HL-60 (cell line): ENCODE measurements around the gene ENPP3.

Experiments
- DNase-seq, 2 experiments: peaks; one replicate each; pipeline ENCODE4 v3.0.0-alpha.2; 2010 to 2020; ENCODE audit warnings: low read depth in 1 of 2, low spot score in 1 of 2
- H3K27ac ChIP-seq: fragments of 250-450 bp; sonication (Bioruptor Pico); replicated peaks from 2 replicates; pipeline ENCODE4 v1.5.1; 2020; ENCODE audit warnings: mild to moderate bottlenecking, moderate library complexity
- H3K27me3 ChIP-seq: fragments of 250-450 bp; sonication (Bioruptor Pico); 2 replicates; pipeline ENCODE4 v1.5.1; 2021; ENCODE audit warnings: mild to moderate bottlenecking, moderate library complexity; ENCODE audit not compliant: insufficient read depth, poor library complexity, severe bottlenecking
- H3K4me3 ChIP-seq: replicated peaks from 2 replicates; pipeline ENCODE4 v1.5.1; 2011; ENCODE audit warnings: mild to moderate bottlenecking, control low read depth, low read length; ENCODE audit not compliant: insufficient read depth
- GABPA ChIP-seq: IDR thresholded peaks from 2 replicates; pipeline ENCODE4 v1.6.1; 2012; ENCODE audit warnings: low read depth
- POLR2AphosphoS5 ChIP-seq: IDR thresholded peaks from 2 replicates; pipeline ENCODE4 v1.6.1; 2012; ENCODE audit warnings: low read depth
- SPI1 ChIP-seq: IDR thresholded peaks from 2 replicates; pipeline ENCODE4 v1.6.1; 2012; ENCODE audit warnings: low read depth, mild to moderate bottlenecking, borderline replicate concordance
- TF ChIP-seq, protein P1 (sequence below): IDR thresholded peaks from 2 replicates; pipeline ENCODE4 v1.6.1; 2012; ENCODE audit warnings: low read depth; ENCODE audit not compliant: insufficient replicate concordance
- TF ChIP-seq, protein P2 (sequence below): IDR thresholded peaks from one replicate; pipeline ENCODE4 v1.5.1; 2011; ENCODE audit warnings: low read length, control low read depth, inconsistent platforms; ENCODE audit not compliant: insufficient read depth

Gene ENPP3

DNA sequence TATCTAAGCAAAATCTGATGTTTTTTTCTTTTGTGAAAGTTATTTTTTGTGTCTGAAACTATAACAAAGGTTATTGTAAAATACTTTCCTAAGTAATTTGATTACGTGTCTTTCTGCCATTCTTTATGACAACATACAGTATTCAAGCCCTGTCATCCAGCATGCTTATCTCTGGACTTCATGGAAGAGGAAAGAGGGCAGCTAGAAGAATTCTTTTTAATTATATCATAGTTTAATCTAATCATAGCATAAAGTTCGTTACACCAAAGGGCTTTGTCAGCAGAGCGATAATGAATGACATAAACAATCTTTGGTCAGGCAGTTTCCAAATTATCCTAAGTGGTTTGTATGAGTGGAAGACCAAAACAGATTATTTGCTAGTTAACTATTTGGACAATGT lies 3.5 kb downstream of the ENPP3 start:
- no peak overlapping the region for H3K27ac ChIP-seq
- TF ChIP-seq, protein P1, sequence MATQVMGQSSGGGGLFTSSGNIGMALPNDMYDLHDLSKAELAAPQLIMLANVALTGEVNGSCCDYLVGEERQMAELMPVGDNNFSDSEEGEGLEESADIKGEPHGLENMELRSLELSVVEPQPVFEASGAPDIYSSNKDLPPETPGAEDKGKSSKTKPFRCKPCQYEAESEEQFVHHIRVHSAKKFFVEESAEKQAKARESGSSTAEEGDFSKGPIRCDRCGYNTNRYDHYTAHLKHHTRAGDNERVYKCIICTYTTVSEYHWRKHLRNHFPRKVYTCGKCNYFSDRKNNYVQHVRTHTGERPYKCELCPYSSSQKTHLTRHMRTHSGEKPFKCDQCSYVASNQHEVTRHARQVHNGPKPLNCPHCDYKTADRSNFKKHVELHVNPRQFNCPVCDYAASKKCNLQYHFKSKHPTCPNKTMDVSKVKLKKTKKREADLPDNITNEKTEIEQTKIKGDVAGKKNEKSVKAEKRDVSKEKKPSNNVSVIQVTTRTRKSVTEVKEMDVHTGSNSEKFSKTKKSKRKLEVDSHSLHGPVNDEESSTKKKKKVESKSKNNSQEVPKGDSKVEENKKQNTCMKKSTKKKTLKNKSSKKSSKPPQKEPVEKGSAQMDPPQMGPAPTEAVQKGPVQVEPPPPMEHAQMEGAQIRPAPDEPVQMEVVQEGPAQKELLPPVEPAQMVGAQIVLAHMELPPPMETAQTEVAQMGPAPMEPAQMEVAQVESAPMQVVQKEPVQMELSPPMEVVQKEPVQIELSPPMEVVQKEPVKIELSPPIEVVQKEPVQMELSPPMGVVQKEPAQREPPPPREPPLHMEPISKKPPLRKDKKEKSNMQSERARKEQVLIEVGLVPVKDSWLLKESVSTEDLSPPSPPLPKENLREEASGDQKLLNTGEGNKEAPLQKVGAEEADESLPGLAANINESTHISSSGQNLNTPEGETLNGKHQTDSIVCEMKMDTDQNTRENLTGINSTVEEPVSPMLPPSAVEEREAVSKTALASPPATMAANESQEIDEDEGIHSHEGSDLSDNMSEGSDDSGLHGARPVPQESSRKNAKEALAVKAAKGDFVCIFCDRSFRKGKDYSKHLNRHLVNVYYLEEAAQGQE = no peak
- TF ChIP-seq, protein P2, sequence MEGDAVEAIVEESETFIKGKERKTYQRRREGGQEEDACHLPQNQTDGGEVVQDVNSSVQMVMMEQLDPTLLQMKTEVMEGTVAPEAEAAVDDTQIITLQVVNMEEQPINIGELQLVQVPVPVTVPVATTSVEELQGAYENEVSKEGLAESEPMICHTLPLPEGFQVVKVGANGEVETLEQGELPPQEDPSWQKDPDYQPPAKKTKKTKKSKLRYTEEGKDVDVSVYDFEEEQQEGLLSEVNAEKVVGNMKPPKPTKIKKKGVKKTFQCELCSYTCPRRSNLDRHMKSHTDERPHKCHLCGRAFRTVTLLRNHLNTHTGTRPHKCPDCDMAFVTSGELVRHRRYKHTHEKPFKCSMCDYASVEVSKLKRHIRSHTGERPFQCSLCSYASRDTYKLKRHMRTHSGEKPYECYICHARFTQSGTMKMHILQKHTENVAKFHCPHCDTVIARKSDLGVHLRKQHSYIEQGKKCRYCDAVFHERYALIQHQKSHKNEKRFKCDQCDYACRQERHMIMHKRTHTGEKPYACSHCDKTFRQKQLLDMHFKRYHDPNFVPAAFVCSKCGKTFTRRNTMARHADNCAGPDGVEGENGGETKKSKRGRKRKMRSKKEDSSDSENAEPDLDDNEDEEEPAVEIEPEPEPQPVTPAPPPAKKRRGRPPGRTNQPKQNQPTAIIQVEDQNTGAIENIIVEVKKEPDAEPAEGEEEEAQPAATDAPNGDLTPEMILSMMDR = no peak
- TF ChIP-seq GABPA = no peak
- TF ChIP-seq SPI1 = no peak
- no peak for TF ChIP-seq POLR2AphosphoS5
- no peak for DNase-seq
- H3K4me3 ChIP-seq = no peak overlapping the region
- H3K27me3 ChIP-seq = no peaks in the 10 kb centered on the region

DNA sequence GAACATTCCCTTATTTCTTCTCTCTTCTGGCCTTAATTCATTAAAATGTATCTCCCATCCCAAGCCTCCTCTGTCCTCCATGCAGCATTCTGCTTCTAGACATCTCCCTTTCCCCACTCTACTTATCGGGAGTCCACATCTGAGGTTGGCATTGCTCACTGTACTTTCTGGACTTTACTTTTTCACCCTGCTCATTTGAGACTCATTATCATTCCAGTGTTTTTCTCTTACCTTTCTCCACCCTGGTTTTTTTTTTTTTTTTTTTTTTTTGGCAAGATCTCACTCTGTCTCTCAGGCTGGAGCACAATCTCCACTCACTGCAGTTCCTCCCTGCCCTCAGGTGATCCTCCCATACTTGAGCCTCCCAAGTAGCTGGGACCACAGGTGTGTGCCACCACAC lies 4.5 kb downstream of the ENPP3 start:
- Histone ChIP-seq H3K4me3 (no peak overlapping the region), H3K27ac (no peak overlapping the region), H3K27me3 (no peaks in the 10 kb centered on the region)
- no peak for DNase-seq
- TF ChIP-seq, protein P2 = no peak
- TF ChIP-seq GABPA (no peak), POLR2AphosphoS5 (no peak), SPI1 (no peak)
- TF ChIP-seq, protein P1 = no peak

DNA sequence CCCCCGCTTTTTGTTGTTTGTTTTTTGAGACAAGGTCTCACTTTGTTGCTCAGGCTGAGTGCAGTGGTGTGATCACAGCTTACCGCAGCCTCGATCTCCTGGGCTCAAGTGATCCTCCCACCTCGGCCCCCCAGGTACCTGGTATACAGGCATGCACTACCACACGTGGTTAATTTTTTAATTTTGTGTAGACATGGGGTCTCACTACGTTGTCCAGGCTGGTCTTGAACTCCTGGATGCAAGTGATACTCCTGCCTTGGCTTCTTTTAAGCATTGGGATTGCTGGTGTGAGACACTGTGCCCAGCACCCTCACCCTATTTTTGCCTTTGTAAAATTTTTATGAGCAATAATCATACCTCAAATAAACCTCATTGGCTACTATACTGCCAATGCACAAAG lies 5.5 kb downstream of the ENPP3 start:
- DNase-seq = no peak
- no peak overlapping the region for H3K27ac ChIP-seq
- no peaks in the 10 kb centered on the region for H3K27me3 ChIP-seq
- H3K4me3 ChIP-seq = no peak overlapping the region
- no peak for TF ChIP-seq GABPA
- TF ChIP-seq, protein P1 = no peak
- TF ChIP-seq, protein P2 = no peak
- no peak for TF ChIP-seq SPI1
- TF ChIP-seq POLR2AphosphoS5 = no peak
